WTC11 (cell line): ENCODE data around the gene SIM1. TPM values are rescaled to one million over a fixed set of nuclear protein-coding genes. Genes with fewer than 3 reads are reported as not detected.

Experiments
- ATAC-seq: fragments of 200-7000 bp; cut with Tn5 transposase; 2 replicates; pipeline ENCODE4 v1.10.0; 2021; ENCODE audit warnings: mild to moderate bottlenecking, moderate library complexity
- CTCF ChIA-PET: fragments of 300-600 bp; sonication (Branson Sonifier 250); formaldehyde crosslinking; loops from one replicate; lab custom pipeline; 2021; ENCODE audit warnings: antibody characterized with exemption; lab: Charles Lee
- POLR2A ChIA-PET: fragments of 350-600 bp; sonication (Branson Sonifier 250); formaldehyde crosslinking; loops from one replicate; lab custom pipeline; 2021; ENCODE audit warnings: antibody characterized with exemption; lab: Charles Lee
- DNase-seq: peaks from one replicate; pipeline ENCODE4 v3.0.0; 2021; ENCODE audit warnings: low spot score
- H3K27ac Mint-ChIP-seq: 2 replicates; pipeline ENCODE4 v1.8.0; 2021; ENCODE audit warnings: mixed read lengths
- H3K27me3 Mint-ChIP-seq: 2 replicates; pipeline ENCODE4 v1.8.0; 2021; ENCODE audit warnings: low read depth, mild to moderate bottlenecking, moderate library complexity, mixed read lengths
- H3K36me3 Mint-ChIP-seq: 2 replicates; pipeline ENCODE4 v1.8.0; 2021; ENCODE audit warnings: mixed read lengths
- H3K4me1 Mint-ChIP-seq: 2 replicates; pipeline ENCODE4 v1.8.0; 2022; ENCODE audit warnings: mixed read lengths
- H3K4me3 Mint-ChIP-seq: 2 replicates; pipeline ENCODE4 v1.8.0; 2021; ENCODE audit warnings: mild to moderate bottlenecking, moderate library complexity, mixed read lengths
- H3K9me3 Mint-ChIP-seq: 2 replicates; pipeline ENCODE4 v1.8.0; 2021; ENCODE audit warnings: mixed read lengths
- ARID4B ChIP-seq: sonication (generic); formaldehyde crosslinking; IDR thresholded peaks from 2 replicates; pipeline ENCODE4 v1.8.0; 2023; ENCODE audit warnings: missing genetic modification reagents, mild to moderate bottlenecking, borderline replicate concordance
- ATF3 ChIP-seq: sonication (generic); formaldehyde crosslinking; conservative IDR thresholded peaks from 2 replicates; pipeline ENCODE4 v1.8.1; 2022; ENCODE audit warnings: mild to moderate bottlenecking, missing genetic modification reagents
- ATF6 ChIP-seq: sonication (generic); formaldehyde crosslinking; IDR thresholded peaks from 2 replicates; pipeline ENCODE4 v1.8.1; 2023; ENCODE audit warnings: mild to moderate bottlenecking, missing genetic modification reagents
- EMX1 ChIP-seq: fragments of 250-450 bp; sonication (Bioruptor Pico); IDR thresholded peaks from 2 replicates; pipeline ENCODE4 v1.8.0; 2021; ENCODE audit warnings: mild to moderate bottlenecking
- ETV6 ChIP-seq: sonication (generic); formaldehyde crosslinking; IDR thresholded peaks from 2 replicates; pipeline ENCODE4 v1.8.1; 2022; ENCODE audit warnings: mild to moderate bottlenecking, missing genetic modification reagents
- GABPB1 ChIP-seq: sonication (generic); formaldehyde crosslinking; IDR thresholded peaks from 2 replicates; pipeline ENCODE4 v1.8.1; 2023; ENCODE audit warnings: mild to moderate bottlenecking, missing genetic modification reagents
- HMGXB4 ChIP-seq: sonication (generic); formaldehyde crosslinking; IDR thresholded peaks from 2 replicates; pipeline ENCODE4 v1.8.1; 2023; ENCODE audit warnings: mild to moderate bottlenecking, moderate library complexity, missing genetic modification reagents
- KAT7 ChIP-seq: sonication (generic); formaldehyde crosslinking; IDR thresholded peaks from 2 replicates; pipeline ENCODE4 v1.8.1; 2023; ENCODE audit warnings: missing genetic modification reagents, mild to moderate bottlenecking, borderline replicate concordance
- MXD4 ChIP-seq: fragments of 250-450 bp; sonication (Bioruptor Pico); IDR thresholded peaks from 2 replicates; pipeline ENCODE4 v1.8.0; 2021; ENCODE audit warnings: mild to moderate bottlenecking, moderate library complexity, borderline replicate concordance
- NR1H2 ChIP-seq: sonication (generic); formaldehyde crosslinking; IDR thresholded peaks from 2 replicates; pipeline ENCODE4 v1.9.0; 2021; ENCODE audit warnings: mild to moderate bottlenecking, moderate library complexity, missing genetic modification reagents
- NR2C2 ChIP-seq: sonication (generic); formaldehyde crosslinking; IDR thresholded peaks from 2 replicates; pipeline ENCODE4 v1.8.0; 2022; ENCODE audit warnings: mild to moderate bottlenecking, missing genetic modification reagents
- PREB ChIP-seq: sonication (generic); formaldehyde crosslinking; IDR thresholded peaks from 2 replicates; pipeline ENCODE4 v1.8.1; 2022; ENCODE audit warnings: mild to moderate bottlenecking, missing genetic modification reagents, moderate library complexity, borderline replicate concordance
- PRRX2 ChIP-seq: fragments of 250-450 bp; sonication (Bioruptor Pico); IDR thresholded peaks from 2 replicates; pipeline ENCODE4 v1.8.0; 2021; ENCODE audit warnings: mild to moderate bottlenecking
- RORB ChIP-seq: fragments of 250-450 bp; sonication (Bioruptor Pico); IDR thresholded peaks from 2 replicates; pipeline ENCODE4 v1.9.0; 2021; ENCODE audit warnings: mild to moderate bottlenecking
- SOX15 ChIP-seq: fragments of 250-450 bp; sonication (Bioruptor Pico); IDR thresholded peaks from 2 replicates; pipeline ENCODE4 v1.9.0; 2021; ENCODE audit warnings: mild to moderate bottlenecking
- TCF7 ChIP-seq: sonication (generic); formaldehyde crosslinking; IDR thresholded peaks from 2 replicates; pipeline ENCODE4 v1.8.0; 2022; ENCODE audit warnings: mild to moderate bottlenecking, low read depth, missing genetic modification reagents, moderate library complexity
- ZNF219 ChIP-seq: sonication (generic); formaldehyde crosslinking; IDR thresholded peaks from 2 replicates; pipeline ENCODE4 v1.8.0; 2023; ENCODE audit warnings: missing genetic modification reagents, mild to moderate bottlenecking, borderline replicate concordance
- ZNF281 ChIP-seq: sonication (generic); formaldehyde crosslinking; IDR thresholded peaks from 2 replicates; pipeline ENCODE4 v1.8.0; 2023; ENCODE audit warnings: mild to moderate bottlenecking, missing genetic modification reagents
- ZSCAN18 ChIP-seq: fragments of 250-450 bp; sonication (Bioruptor Pico); IDR thresholded peaks from 2 replicates; pipeline ENCODE4 v2.1.2; 2022; ENCODE audit warnings: mild to moderate bottlenecking, moderate library complexity
- total RNA-seq: library from RNA; stranded (reverse); gene quantifications from 3 replicates; pipeline ENCODE4 v1.2.3, GENCODE V29; 2021

Gene SIM1
- total RNA-seq, 1 experiment from 2014 or later = 0.09 TPM

- TF ChIP-seq ARID4B (CRISPR knock-in tag) (no peak), ATF6 (CRISPR knock-in tag) (no peak), PRRX2 (CRISPR knock-in tag) (no peak), GABPB1 (CRISPR knock-in tag) (no peak), SOX15 (CRISPR knock-in tag) (no peak), ZNF281 (CRISPR knock-in tag) (no peak)
Observed at GRCh38 chr6:100487638-100488037, 22.9 kb upstream of the SIM1 start (continued).

GRCh38 chr6:100485268-100485667, 20.5 kb upstream of the SIM1 start:
- Mint-ChIP-seq H3K4me3 (no peak overlapping the region), H3K27ac (no peak overlapping the region), H3K36me3 (peaks cover 6% of the 10 kb centered on the region), H3K4me1 (no peaks in the 10 kb centered on the region), H3K9me3 (peaks cover 11% of the 10 kb centered on the region), H3K27me3 (no peaks in the 10 kb centered on the region; the same call in 1 of the 2 replicates)
- TF ChIP-seq MXD4 (CRISPR knock-in tag) (no peak), ZNF219 (no peak), HMGXB4 (no peak), NR2C2 (no peak), NR1H2 (CRISPR knock-in tag) (no peak), KAT7 (CRISPR knock-in tag) (no peak), ATF3 (CRISPR knock-in tag) (no peak), PREB (CRISPR knock-in tag) (no peak), TCF7 (CRISPR knock-in tag) (no peak), ZSCAN18 (no peak), ETV6 (no peak), ZNF281 (CRISPR knock-in tag) (no peak), RORB (CRISPR knock-in tag) (no peak), EMX1 (no peak)
- no peak for DNase-seq
- POLR2A ChIA-PET = no interaction called here
- CTCF ChIA-PET = no interaction called here
- ATAC-seq = no peak
